ENCODE data around the gene SORL1. TPM values are rescaled to one million over a fixed set of nuclear protein-coding genes. Genes with fewer than 3 reads are reported as not detected.

The SORL1 gene, protein sequence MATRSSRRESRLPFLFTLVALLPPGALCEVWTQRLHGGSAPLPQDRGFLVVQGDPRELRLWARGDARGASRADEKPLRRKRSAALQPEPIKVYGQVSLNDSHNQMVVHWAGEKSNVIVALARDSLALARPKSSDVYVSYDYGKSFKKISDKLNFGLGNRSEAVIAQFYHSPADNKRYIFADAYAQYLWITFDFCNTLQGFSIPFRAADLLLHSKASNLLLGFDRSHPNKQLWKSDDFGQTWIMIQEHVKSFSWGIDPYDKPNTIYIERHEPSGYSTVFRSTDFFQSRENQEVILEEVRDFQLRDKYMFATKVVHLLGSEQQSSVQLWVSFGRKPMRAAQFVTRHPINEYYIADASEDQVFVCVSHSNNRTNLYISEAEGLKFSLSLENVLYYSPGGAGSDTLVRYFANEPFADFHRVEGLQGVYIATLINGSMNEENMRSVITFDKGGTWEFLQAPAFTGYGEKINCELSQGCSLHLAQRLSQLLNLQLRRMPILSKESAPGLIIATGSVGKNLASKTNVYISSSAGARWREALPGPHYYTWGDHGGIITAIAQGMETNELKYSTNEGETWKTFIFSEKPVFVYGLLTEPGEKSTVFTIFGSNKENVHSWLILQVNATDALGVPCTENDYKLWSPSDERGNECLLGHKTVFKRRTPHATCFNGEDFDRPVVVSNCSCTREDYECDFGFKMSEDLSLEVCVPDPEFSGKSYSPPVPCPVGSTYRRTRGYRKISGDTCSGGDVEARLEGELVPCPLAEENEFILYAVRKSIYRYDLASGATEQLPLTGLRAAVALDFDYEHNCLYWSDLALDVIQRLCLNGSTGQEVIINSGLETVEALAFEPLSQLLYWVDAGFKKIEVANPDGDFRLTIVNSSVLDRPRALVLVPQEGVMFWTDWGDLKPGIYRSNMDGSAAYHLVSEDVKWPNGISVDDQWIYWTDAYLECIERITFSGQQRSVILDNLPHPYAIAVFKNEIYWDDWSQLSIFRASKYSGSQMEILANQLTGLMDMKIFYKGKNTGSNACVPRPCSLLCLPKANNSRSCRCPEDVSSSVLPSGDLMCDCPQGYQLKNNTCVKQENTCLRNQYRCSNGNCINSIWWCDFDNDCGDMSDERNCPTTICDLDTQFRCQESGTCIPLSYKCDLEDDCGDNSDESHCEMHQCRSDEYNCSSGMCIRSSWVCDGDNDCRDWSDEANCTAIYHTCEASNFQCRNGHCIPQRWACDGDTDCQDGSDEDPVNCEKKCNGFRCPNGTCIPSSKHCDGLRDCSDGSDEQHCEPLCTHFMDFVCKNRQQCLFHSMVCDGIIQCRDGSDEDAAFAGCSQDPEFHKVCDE (N-terminal part only)
- total RNA-seq (2021) (4.9 and 6.4 TPM in 2 replicates), Bru-seq, nascent RNA (percentile 36 among the genes with signal in this experiment), BruChase-seq, experiment 1, labeled RNA remaining after a 2-hour chase (percentile 32 among the genes with signal in this experiment), BruChase-seq, experiment 2, labeled RNA remaining after a 6-hour chase (percentile 37 among the genes with signal in this experiment)
- long read RNA-seq, full-length matches to known transcripts = 2 of 4 reads
- long read RNA-seq, partial matches to known transcripts = 0 of 4 reads
- long read RNA-seq, other reads (novel, unspliced or antisense) = 2 of 4 reads

DNA sequence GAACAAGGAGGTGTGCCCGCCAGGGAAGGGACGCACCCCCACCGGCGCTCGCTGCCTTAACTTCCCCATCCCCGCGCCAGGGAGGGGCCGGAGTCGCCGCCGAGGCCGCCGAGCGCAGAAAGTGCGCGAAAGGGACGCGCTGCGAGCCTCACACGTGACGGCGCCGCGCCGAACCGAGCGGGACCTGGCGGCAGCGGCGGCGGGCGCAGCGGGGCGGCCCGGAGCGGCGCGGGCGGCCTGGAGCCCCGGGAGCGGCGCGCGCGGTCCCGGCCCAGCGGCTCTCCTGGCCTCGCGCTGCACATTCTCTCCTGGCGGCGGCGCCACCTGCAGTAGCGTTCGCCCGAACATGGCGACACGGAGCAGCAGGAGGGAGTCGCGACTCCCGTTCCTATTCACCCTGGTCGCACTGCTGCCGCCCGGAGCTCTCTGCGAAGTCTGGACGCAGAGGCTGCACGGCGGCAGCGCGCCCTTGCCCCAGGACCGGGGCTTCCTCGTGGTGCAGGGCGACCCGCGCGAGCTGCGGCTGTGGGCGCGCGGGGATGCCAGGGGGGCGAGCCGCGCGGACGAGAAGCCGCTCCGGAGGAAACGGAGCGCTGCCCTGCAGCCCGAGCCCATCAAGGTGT lies at the start of gene SORL1:
Gene SORL1 (plus strand): TSS at position 329 of the 623 bp plus-strand sequence. CDS start 18 bp downstream, at position 347.
- POLR2A ChIA-PET (ENCODE audit: unreplicated experiment) = no interaction called here
- intact Hi-C loops (cut with micrococcal nuclease; ENCODE audit: unreplicated experiment) = loop anchor here (2.0 to 10.0 kb wide), 3 partner anchors 100 to 139 kb away; no protein-coding TSS in a partner anchor
- TF ChIP-seq, protein P1, sequence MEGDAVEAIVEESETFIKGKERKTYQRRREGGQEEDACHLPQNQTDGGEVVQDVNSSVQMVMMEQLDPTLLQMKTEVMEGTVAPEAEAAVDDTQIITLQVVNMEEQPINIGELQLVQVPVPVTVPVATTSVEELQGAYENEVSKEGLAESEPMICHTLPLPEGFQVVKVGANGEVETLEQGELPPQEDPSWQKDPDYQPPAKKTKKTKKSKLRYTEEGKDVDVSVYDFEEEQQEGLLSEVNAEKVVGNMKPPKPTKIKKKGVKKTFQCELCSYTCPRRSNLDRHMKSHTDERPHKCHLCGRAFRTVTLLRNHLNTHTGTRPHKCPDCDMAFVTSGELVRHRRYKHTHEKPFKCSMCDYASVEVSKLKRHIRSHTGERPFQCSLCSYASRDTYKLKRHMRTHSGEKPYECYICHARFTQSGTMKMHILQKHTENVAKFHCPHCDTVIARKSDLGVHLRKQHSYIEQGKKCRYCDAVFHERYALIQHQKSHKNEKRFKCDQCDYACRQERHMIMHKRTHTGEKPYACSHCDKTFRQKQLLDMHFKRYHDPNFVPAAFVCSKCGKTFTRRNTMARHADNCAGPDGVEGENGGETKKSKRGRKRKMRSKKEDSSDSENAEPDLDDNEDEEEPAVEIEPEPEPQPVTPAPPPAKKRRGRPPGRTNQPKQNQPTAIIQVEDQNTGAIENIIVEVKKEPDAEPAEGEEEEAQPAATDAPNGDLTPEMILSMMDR (conservative IDR thresholded peaks at IDR 0.05) = peak; percentile 31; the same call in 1 of the 2 replicates
- no peak for TF ChIP-seq EZH2 (IDR thresholded peaks at IDR 0.05; ENCODE audit: low read depth)

DNA sequence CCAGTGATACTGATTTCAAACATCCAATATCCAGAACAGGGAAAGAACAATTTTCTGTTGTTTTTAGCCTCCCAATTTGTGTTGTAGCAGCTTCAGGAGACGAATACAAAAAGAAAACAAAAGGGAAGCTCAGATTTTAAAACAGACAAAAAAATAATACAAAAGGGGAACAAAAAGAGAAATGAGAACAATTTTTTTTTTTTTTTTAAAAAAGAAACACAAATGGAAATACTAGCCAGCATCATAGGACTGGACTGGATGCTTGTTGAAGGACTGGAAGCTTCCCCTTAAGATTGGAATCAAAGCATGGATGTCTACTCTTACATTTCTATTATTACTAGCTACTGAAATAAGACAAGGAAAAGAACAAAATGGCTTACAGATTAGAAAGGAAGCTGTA lies 46.5 kb upstream of the SORL1 start:
- no peak for DNase-seq
- Histone ChIP-seq H3K36me3 (ENCODE audit: low read depth) (no peaks in the 10 kb centered on the region), H3F3A (ENCODE audit: insufficient read depth, low read depth) (no peaks in the 10 kb centered on the region), H3K27me3 (ENCODE audit: insufficient read depth, low read depth) (no peaks in the 10 kb centered on the region; the same call in none of the 2 replicates), H3K27ac (no peak overlapping the region), H3K9me3 (ENCODE audit: insufficient read depth, low read depth) (peaks cover 7% of the 10 kb centered on the region; the same call in 1 of the 2 replicates), H2AFZ (no peak overlapping the region), H4K20me1 (ENCODE audit: insufficient read depth) (no peaks in the 10 kb centered on the region), H3K4me3 (no peak overlapping the region), H3K4me1 (replicated peaks; ENCODE audit: insufficient read depth) (no peaks in the 10 kb centered on the region), H3K9me2 (ENCODE audit: insufficient read depth) (no peaks in the 10 kb centered on the region), H3K4me2 (no peak overlapping the region), H3K79me2 (ENCODE audit: low read depth) (no peaks in the 10 kb centered on the region)
- TF ChIP-seq, protein P1 (conservative IDR thresholded peaks at IDR 0.05) = no peak
- no peak for TF ChIP-seq EZH2 (IDR thresholded peaks at IDR 0.05; ENCODE audit: low read depth)
- no TSS peak for BruUV-seq (replicated peaks)
- CTCF ChIA-PET = interaction anchor here (0.7 kb wide), 1 partner anchor 145 kb away, joined by 4 read pairs; no protein-coding TSS in a partner anchor
- POLR2A ChIA-PET (ENCODE audit: unreplicated experiment) = no interaction called here
- intact Hi-C loops (cut with micrococcal nuclease; ENCODE audit: unreplicated experiment) = no loop called here

More for the DNA sequence above, at the start of gene SORL1:
- Histone ChIP-seq H4K20me1 (ENCODE audit: insufficient read depth) (no peaks in the 10 kb centered on the region), H3K4me2 (peak within 1 kb of the TSS; percentile 54), H3K79me2 (ENCODE audit: low read depth) (no peaks in the 10 kb centered on the region), H3K4me3 (peak within 1 kb of the TSS; percentile 48; the same call in 1 of the 2 replicates), H3K4me1 (replicated peaks; ENCODE audit: insufficient read depth) (peaks cover 14% of the 10 kb centered on the region), H3K27ac (no peak within 1 kb of the TSS), H3K9me3 (ENCODE audit: insufficient read depth, low read depth) (no peaks in the 10 kb centered on the region), H3K27me3 (ENCODE audit: insufficient read depth, low read depth) (no peaks in the 10 kb centered on the region), H2AFZ (no peak within 1 kb of the TSS), H3F3A (ENCODE audit: insufficient read depth, low read depth) (no peaks in the 10 kb centered on the region), H3K9me2 (ENCODE audit: insufficient read depth) (no peaks in the 10 kb centered on the region), H3K36me3 (ENCODE audit: low read depth) (no peaks in the 10 kb centered on the region)
- CTCF ChIA-PET = no interaction called here
- no TSS peak for BruUV-seq (replicated peaks)
- DNase-seq = peak in 1 of 2 experiments; percentile 61
